Duodenal mucosa (tissue), 2 donors: Measurements from ENCODE around the gene CPED1.
"Not testable (repeated sequence)": the region's sequence is repeated elsewhere in the genome, so short reads cannot be mapped to it uniquely, and the experiment has no call there.

ENCODE experiments used
- H3K27ac ChIP-seq: one replicate; pipeline ENCODE4 v1.7.0; 2013; ENCODE audit warnings: low read depth, low read length
- H3K27me3 ChIP-seq, 2 donors: one replicate each; pipeline ENCODE4 v1.7.0; 2013; ENCODE audit warnings: low read length in 2 of 2, control low read depth in 1 of 2; ENCODE audit not compliant: insufficient read depth in 2 of 2, control insufficient read depth in 1 of 2
- H3K36me3 ChIP-seq, 2 donors: one replicate each; pipeline ENCODE4 v1.7.0; 2013; ENCODE audit warnings: low read length in 2 of 2, control low read depth in 1 of 2; ENCODE audit not compliant: insufficient read depth in 2 of 2, control insufficient read depth in 1 of 2
- H3K4me1 ChIP-seq, 2 donors: one replicate each; pipeline ENCODE4 v1.7.0; 2013; ENCODE audit warnings: low read length in 2 of 2, control low read depth in 1 of 2; ENCODE audit not compliant: insufficient read depth in 2 of 2, control insufficient read depth in 1 of 2
- H3K4me3 ChIP-seq, 2 donors: one replicate each; pipeline ENCODE4 v1.7.0; 2013; ENCODE audit warnings: low read length in 2 of 2, low read depth in 1 of 2
- H3K9ac ChIP-seq, 2 donors: one replicate each; pipeline ENCODE4 v1.7.0; 2013; ENCODE audit warnings: low read length in 2 of 2, low read depth in 1 of 2
- H3K9me3 ChIP-seq, 2 donors: one replicate each; pipeline ENCODE4 v1.7.0; 2013; ENCODE audit warnings: low read length in 2 of 2, control low read depth in 1 of 2; ENCODE audit not compliant: control insufficient read depth in 1 of 2

Gene CPED1

GRCh38 chr7:121169469-121169868 is 181.0 kb downstream of the CPED1 start:
- no peaks in the 10 kb centered on the region for H3K27me3 ChIP-seq
- H3K9me3 ChIP-seq, result no peaks in the 10 kb centered on the region
- H3K36me3 ChIP-seq, result no peaks in the 10 kb centered on the region
- no peak overlapping the region for H3K27ac ChIP-seq
- H3K9ac ChIP-seq, result no peak overlapping the region
- H3K4me1 ChIP-seq, result no peaks in the 10 kb centered on the region
- H3K4me3 ChIP-seq, result no peak overlapping the region

GRCh38 chr7:121172484-121172883 is 184.0 kb downstream of the CPED1 start:
- H3K27ac ChIP-seq, result no peak overlapping the region
- no peaks in the 10 kb centered on the region for H3K27me3 ChIP-seq
- no peak overlapping the region for H3K9ac ChIP-seq
- no peaks in the 10 kb centered on the region for H3K36me3 ChIP-seq
- no peaks in the 10 kb centered on the region for H3K4me1 ChIP-seq
- H3K4me3 ChIP-seq, result no peak overlapping the region
- no peaks in the 10 kb centered on the region for H3K9me3 ChIP-seq

- Histone ChIP-seq H3K27me3 (no peaks in the 10 kb centered on the region), H3K27ac (no peak overlapping the region), H3K9ac (no peak overlapping the region), H3K4me3 (no peak overlapping the region), H3K4me1 (no peaks in the 10 kb centered on the region), H3K36me3 (no peaks in the 10 kb centered on the region), H3K9me3 (no peaks in the 10 kb centered on the region)
Observed at GRCh38 chr7:121175826-121176225, 187.3 kb downstream of the CPED1 start.

GRCh38 chr7:121178452-121178851 is 189.9 kb downstream of the CPED1 start:
- Histone ChIP-seq H3K36me3 (no peaks in the 10 kb centered on the region), H3K9me3 (no peaks in the 10 kb centered on the region), H3K27me3 (no peaks in the 10 kb centered on the region), H3K27ac (no peak overlapping the region), H3K9ac (no peak overlapping the region), H3K4me1 (no peaks in the 10 kb centered on the region), H3K4me3 (no peak overlapping the region)

- H3K36me3 ChIP-seq, result no peaks in the 10 kb centered on the region
Observed at GRCh38 chr7:121178869-121179497, 190.5 kb downstream of the CPED1 start.

GRCh38 chr7:121180436-121181063 is 192.0 kb downstream of the CPED1 start:
- Histone ChIP-seq H3K4me3 (no peak overlapping the region), H3K4me1 (no peaks in the 10 kb centered on the region), H3K27me3 (no peaks in the 10 kb centered on the region), H3K9me3 (no peaks in the 10 kb centered on the region), H3K9ac (no peak overlapping the region), H3K36me3 (no peaks in the 10 kb centered on the region), H3K27ac (no peak overlapping the region)

More at GRCh38 chr7:121178869-121179497, 190.5 kb downstream of the CPED1 start:
- Histone ChIP-seq H3K27ac (no peak overlapping the region), H3K9me3 (no peaks in the 10 kb centered on the region), H3K4me1 (no peaks in the 10 kb centered on the region), H3K4me3 (no peak overlapping the region), H3K27me3 (no peaks in the 10 kb centered on the region), H3K9ac (no peak overlapping the region)

GRCh38 chr7:121181357-121181756 is 192.8 kb downstream of the CPED1 start:
- H3K4me3 ChIP-seq, result no peak overlapping the region
- H3K9ac ChIP-seq, result no peak overlapping the region
- no peaks in the 10 kb centered on the region for H3K4me1 ChIP-seq
- H3K9me3 ChIP-seq, result no peaks in the 10 kb centered on the region
- no peak overlapping the region for H3K27ac ChIP-seq
- H3K36me3 ChIP-seq, result no peaks in the 10 kb centered on the region
- no peaks in the 10 kb centered on the region for H3K27me3 ChIP-seq

GRCh38 chr7:121182281-121182680 is 193.8 kb downstream of the CPED1 start:
- no peak overlapping the region for H3K9ac ChIP-seq
- no peaks in the 10 kb centered on the region for H3K36me3 ChIP-seq
- H3K27ac ChIP-seq, result no peak overlapping the region
- H3K4me3 ChIP-seq, result no peak overlapping the region
- H3K4me1 ChIP-seq, result no peaks in the 10 kb centered on the region
- H3K9me3 ChIP-seq, result no peaks in the 10 kb centered on the region
- no peaks in the 10 kb centered on the region for H3K27me3 ChIP-seq

GRCh38 chr7:121182902-121183301 is 194.4 kb downstream of the CPED1 start:
- Histone ChIP-seq H3K27ac (no peak overlapping the region), H3K27me3 (no peaks in the 10 kb centered on the region), H3K9ac (no peak overlapping the region), H3K9me3 (no peaks in the 10 kb centered on the region), H3K36me3 (no peaks in the 10 kb centered on the region), H3K4me3 (no peak overlapping the region), H3K4me1 (no peaks in the 10 kb centered on the region)

GRCh38 chr7:121183883-121184282 is 195.4 kb downstream of the CPED1 start:
- H3K27me3 ChIP-seq, H3K9ac ChIP-seq, H3K9me3 ChIP-seq, H3K4me3 ChIP-seq, H3K36me3 ChIP-seq, H3K27ac ChIP-seq, H3K4me1 ChIP-seq: not testable (repeated sequence)
